Mesendoderm (in vitro differentiated cells): ENCODE measurements around the gene PFN4.

Experiments
- DNase-seq: peaks from one replicate; pipeline ENCODE4 v3.0.0; 2013
- H2AK5ac ChIP-seq: 2 replicates; pipeline ENCODE4 v1.6.1; 2013; ENCODE audit warnings: low read length, inconsistent platforms
- H2BK120ac ChIP-seq: 2 replicates; pipeline ENCODE4 v1.6.1; 2013; ENCODE audit warnings: low read depth, mild to moderate bottlenecking, low read length, moderate library complexity, mixed read lengths
- H2BK15ac ChIP-seq: replicated peaks from 2 replicates; pipeline ENCODE4 v1.6.1; 2013; ENCODE audit warnings: low read depth, mild to moderate bottlenecking, moderate library complexity
- H2BK5ac ChIP-seq: 2 replicates; pipeline ENCODE4 v1.6.1; 2013; ENCODE audit warnings: low read length, inconsistent platforms
- H3K18ac ChIP-seq: 2 replicates; pipeline ENCODE4 v1.6.1; 2013; ENCODE audit warnings: mild to moderate bottlenecking, low read length, mixed read lengths
- H3K23ac ChIP-seq: one replicate; pipeline ENCODE4 v1.6.1; 2013; ENCODE audit warnings: low read length
- H3K27ac ChIP-seq: 2 replicates; pipeline ENCODE4 v1.5.1; 2013; ENCODE audit warnings: low read depth, mild to moderate bottlenecking, inconsistent platforms, low read length, moderate library complexity
- H3K27me3 ChIP-seq: 2 replicates; pipeline ENCODE4 v1.6.1; 2013; ENCODE audit warnings: low read length, control low read depth, mild to moderate bottlenecking, inconsistent platforms; ENCODE audit not compliant: insufficient read depth, poor library complexity
- H3K36me3 ChIP-seq: 2 replicates; pipeline ENCODE4 v1.6.1; 2013; ENCODE audit warnings: low read length, inconsistent platforms; ENCODE audit not compliant: control insufficient read depth, insufficient read depth
- H3K4ac ChIP-seq: one replicate; pipeline ENCODE4 v1.6.1; 2013; ENCODE audit warnings: low read depth, mild to moderate bottlenecking, low read length, moderate library complexity
- H3K4me1 ChIP-seq: 2 replicates; pipeline ENCODE4 v1.6.1; 2013; ENCODE audit warnings: low read depth, low read length, inconsistent platforms; ENCODE audit not compliant: control insufficient read depth
- H3K4me2 ChIP-seq: 2 replicates; pipeline ENCODE4 v1.6.1; 2013; ENCODE audit warnings: low read length
- H3K4me3 ChIP-seq: 2 replicates; pipeline ENCODE4 v1.5.1; 2013; ENCODE audit warnings: mild to moderate bottlenecking, low read length
- H3K56ac ChIP-seq: one replicate; pipeline ENCODE4 v1.6.1; 2013; ENCODE audit warnings: low read length
- H3K79me1 ChIP-seq: 2 replicates; pipeline ENCODE4 v1.6.1; 2013; ENCODE audit warnings: low read length, inconsistent platforms
- H3K79me2 ChIP-seq: 2 replicates; pipeline ENCODE4 v1.6.1; 2013; ENCODE audit warnings: mild to moderate bottlenecking, low read length; ENCODE audit not compliant: control insufficient read depth, insufficient read depth
- H3K9ac ChIP-seq: 2 replicates; pipeline ENCODE4 v1.6.1; 2013; ENCODE audit warnings: low read length, inconsistent platforms
- H4K5ac ChIP-seq: one replicate; pipeline ENCODE4 v1.6.1; 2013; ENCODE audit warnings: low read length
- H4K8ac ChIP-seq: one replicate; pipeline ENCODE4 v1.6.1; 2013; ENCODE audit warnings: low read depth, mild to moderate bottlenecking, control low read depth, low read length, moderate library complexity
- WGBS: extraction: QIAGEN DNeasy Blood & Tissue Kit; methylation state at CpG from one replicate; pipeline ENCODE4 v1.1.7; 2013; ENCODE audit warnings: low lambda C conversion rate, missing lambda C conversion rate; ENCODE audit not compliant: insufficient coverage; ENCODE audit errors: extremely low coverage; 5-methylcytosine and 5-hydroxymethylcytosine counted together

The PFN4 gene

DNA sequence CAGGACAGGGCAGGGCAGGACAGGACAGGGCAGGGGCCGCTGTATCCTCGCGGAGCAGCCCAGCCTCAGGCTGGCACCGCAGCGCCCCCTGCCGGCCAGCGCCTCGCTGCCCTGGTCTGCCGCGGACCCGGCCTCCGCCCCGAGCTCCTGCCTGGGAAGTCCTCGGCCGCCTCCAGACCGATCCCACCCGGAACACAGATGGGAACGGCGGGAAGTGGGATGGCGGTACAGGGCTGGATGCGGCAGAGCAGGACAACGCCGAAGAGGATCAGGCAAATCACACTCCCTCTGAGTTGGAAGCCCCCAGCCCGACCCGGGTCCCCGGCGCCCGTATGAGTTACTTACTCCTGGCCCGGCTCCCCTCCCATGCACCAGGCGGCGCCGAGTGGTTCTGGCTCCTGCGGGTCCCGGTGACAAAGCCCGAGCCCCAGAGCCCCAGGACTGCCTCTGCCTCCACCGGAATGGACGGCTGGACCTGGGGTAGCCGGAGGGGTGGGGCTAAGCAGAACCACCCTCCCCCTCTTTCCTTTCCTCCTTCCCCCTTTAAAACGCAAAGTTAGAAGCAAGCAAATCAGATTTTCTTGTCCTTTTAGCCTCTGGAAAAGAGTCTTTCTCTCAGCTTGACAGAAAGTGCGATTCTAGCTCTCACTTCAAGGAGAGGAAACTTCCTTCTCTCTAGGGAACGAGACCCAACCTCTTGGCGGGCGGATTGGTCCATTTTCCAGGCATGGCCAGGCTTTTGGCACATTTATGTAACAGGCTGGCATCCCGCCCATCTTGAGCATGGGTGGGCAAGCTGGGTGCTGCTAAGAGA lies 38.5 kb downstream of the PFN4 start, which contains the start of gene TP53I3:
TP53I3 (minus strand) TSS at position 449 of the 814 bp plus-strand sequence. CDS start 508 bp downstream, outside the sequence.
- peak within 1 kb of the TSS; percentile 65 for H3K4me2 ChIP-seq
- no peak within 1 kb of the TSS for H2AK5ac ChIP-seq
- no peak within 1 kb of the TSS for H2BK15ac ChIP-seq
- no peak within 1 kb of the TSS for H4K8ac ChIP-seq
- H3K4me1 ChIP-seq = peaks cover 3% of the 10 kb centered on the region
- H3K36me3 ChIP-seq = peaks cover 1% of the 10 kb centered on the region
- no CpG with 5 or more reads among the region's 44 CpGs for WGBS
- peak within 1 kb of the TSS; percentile 82 for H3K23ac ChIP-seq
- H2BK5ac ChIP-seq = peak within 1 kb of the TSS; percentile 81
- H4K5ac ChIP-seq = peak within 1 kb of the TSS; percentile 85
- H3K27me3 ChIP-seq = no peaks in the 10 kb centered on the region
- no peaks in the 10 kb centered on the region for H3K79me1 ChIP-seq
- no peak within 1 kb of the TSS for H2BK120ac ChIP-seq
- DNase-seq = peak; percentile 95
- peak within 1 kb of the TSS; percentile 54 for H3K4me3 ChIP-seq
- H3K56ac ChIP-seq = peak within 1 kb of the TSS; percentile 95
- peak within 1 kb of the TSS; percentile 78 for H3K9ac ChIP-seq
- H3K79me2 ChIP-seq = no peaks in the 10 kb centered on the region
- peak within 1 kb of the TSS; percentile 65 for H3K18ac ChIP-seq
- H3K27ac ChIP-seq = peak within 1 kb of the TSS; percentile 90
- H3K4ac ChIP-seq = peak within 1 kb of the TSS; percentile 1

DNA sequence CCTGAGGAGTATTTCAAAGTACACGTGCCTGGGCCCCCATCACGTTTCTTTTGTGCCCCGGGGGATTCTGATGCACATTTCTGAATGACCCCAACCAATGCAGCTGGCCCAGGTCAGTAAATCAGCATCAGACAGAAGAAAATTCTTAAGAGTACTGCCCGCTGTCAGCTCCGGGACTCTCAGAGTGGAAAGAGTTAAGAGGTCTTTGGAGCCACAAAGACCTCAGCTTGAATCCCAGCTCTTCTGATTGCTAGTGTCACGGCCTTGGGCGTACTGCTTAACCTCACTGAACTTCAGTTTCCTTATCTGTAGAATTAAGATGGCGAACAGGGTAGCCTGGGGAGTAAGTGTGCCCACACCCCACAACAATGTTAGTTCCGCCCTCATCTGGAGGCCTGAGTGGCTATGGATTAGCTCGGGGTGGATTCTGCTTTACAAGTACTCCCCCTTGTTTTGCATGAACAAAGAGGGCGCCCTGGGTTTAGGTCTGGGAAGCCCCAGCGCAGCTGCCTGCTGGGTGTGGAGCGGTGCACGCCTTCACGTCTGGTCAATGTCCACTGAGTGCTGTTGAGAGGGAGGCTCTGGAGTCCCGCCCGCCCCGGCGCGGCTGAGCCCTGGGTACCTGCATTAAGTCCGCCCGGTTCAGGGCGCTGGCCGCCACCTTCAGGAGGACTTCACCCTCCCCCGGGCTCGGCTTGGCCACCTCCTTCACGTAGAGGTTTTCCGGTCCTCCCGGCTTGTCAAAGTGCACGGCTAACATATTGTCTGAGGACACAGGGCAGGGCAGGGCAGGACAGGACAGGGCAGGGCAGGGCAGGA lies 39.4 kb downstream of the PFN4 start:
- Histone ChIP-seq H3K27me3 (no peaks in the 10 kb centered on the region), H2BK15ac (no peak overlapping the region), H3K4ac (peak overlapping the region; percentile 46), H3K27ac (peak overlapping the region; percentile 90), H3K79me1 (no peaks in the 10 kb centered on the region), H3K23ac (peak overlapping the region; percentile 82), H3K56ac (peak overlapping the region; percentile 95), H4K5ac (peak overlapping the region; percentile 85), H3K79me2 (no peaks in the 10 kb centered on the region), H3K9ac (peak overlapping the region; percentile 78), H3K36me3 (peaks cover 1% of the 10 kb centered on the region), H2BK5ac (peak overlapping the region; percentile 81), H2AK5ac (peak overlapping the region; percentile 64), H3K4me2 (peak overlapping the region; percentile 65), H2BK120ac (no peak overlapping the region), H3K18ac (peak overlapping the region; percentile 13), H4K8ac (no peak overlapping the region), H3K4me1 (peaks cover 3% of the 10 kb centered on the region), H3K4me3 (peak overlapping the region; percentile 54)
- DNase-seq = peak; percentile 95
- WGBS = no CpG with 5 or more reads among the region's 30 CpGs

DNA sequence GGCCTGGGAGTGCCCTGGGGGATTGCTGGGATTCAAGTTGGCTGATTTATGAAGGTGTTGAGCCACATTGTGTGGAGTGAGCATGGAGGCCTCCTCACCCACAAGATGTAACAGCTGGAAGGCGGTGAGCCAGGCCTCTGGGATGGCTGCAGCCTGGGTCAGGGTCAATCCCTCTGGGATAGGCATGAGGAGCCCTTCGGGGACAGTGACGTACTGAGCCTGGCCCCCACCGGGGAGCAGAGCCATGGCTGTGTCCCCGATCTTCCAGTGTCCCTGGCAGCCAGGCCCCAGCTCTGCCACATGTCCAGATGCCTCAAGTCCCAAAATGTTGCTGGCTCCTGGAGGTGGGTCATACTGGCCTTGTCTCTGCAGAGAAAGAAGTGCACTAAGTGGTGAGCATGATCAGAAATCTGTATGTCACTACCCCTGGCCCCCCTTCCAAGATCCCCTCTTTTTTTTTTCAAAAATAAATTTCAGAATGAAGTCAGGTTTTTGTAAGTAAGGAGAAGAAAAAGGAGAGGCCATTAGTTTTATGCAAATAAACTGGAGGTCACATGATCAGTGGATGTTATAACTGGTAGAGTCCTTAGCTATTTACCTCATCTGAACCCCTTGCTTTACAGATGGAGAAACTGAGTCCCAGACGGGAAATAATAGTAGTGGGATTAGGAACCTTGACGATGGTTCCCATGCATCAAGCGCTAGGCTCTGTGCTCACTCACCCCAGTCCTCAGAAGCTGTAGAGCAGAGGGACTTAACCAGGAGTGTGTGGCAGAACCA lies 40.2 kb downstream of the PFN4 start:
- Histone ChIP-seq H3K4me1 (peaks cover 3% of the 10 kb centered on the region), H3K4ac (peak overlapping the region; percentile 46), H2AK5ac (peak overlapping the region; percentile 64), H2BK5ac (no peak overlapping the region), H4K5ac (peak overlapping the region; percentile 85), H3K4me2 (peak overlapping the region; percentile 65), H3K27me3 (no peaks in the 10 kb centered on the region), H3K36me3 (peaks cover 1% of the 10 kb centered on the region), H2BK15ac (no peak overlapping the region), H3K23ac (no peak overlapping the region), H4K8ac (no peak overlapping the region), H3K18ac (peak overlapping the region; percentile 12), H3K9ac (peak overlapping the region; percentile 78), H3K56ac (peak overlapping the region; percentile 95), H3K79me2 (no peaks in the 10 kb centered on the region), H3K27ac (peak overlapping the region; percentile 90), H2BK120ac (no peak overlapping the region), H3K4me3 (no peak overlapping the region), H3K79me1 (no peaks in the 10 kb centered on the region)
- WGBS = no CpG with 5 or more reads among the region's 8 CpGs
- no peak for DNase-seq

DNA sequence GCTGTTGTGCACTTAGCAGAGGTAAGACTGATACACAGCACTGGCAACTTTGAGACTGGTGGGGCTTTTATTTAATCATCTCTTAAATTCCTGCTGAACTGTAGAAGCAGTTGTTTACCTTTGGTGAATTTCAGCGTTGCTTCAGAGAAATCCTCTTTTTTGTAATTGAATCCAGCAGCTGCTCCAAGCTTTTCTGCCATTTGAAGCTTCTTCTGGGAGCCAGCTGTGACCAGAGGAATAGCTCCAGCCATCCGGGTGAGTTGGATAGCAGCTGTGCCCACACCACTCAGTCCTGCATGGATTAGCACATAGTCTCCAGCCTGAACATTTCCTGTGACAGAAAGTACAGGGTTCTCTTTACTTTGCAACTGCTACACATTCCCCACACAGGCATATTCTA lies 42.4 kb downstream of the PFN4 start:
- no peak for DNase-seq
- no peak overlapping the region for H3K27ac ChIP-seq
- no peak overlapping the region for H3K4me2 ChIP-seq
- no peak overlapping the region for H3K9ac ChIP-seq
- peaks cover 3% of the 10 kb centered on the region for H3K4me1 ChIP-seq
- no peak overlapping the region for H2AK5ac ChIP-seq
- no peak overlapping the region for H4K5ac ChIP-seq
- H3K56ac ChIP-seq = no peak overlapping the region
- no CpG with 5 or more reads among the region's 2 CpGs for WGBS
- H3K36me3 ChIP-seq = peaks cover 1% of the 10 kb centered on the region
- no peak overlapping the region for H3K23ac ChIP-seq
- peaks cover 2% of the 10 kb centered on the region for H3K79me2 ChIP-seq
- H2BK15ac ChIP-seq = no peak overlapping the region
- H3K4me3 ChIP-seq = no peak overlapping the region
- H3K18ac ChIP-seq = no peak overlapping the region
- H3K4ac ChIP-seq = no peak overlapping the region
- H3K79me1 ChIP-seq = no peaks in the 10 kb centered on the region
- H2BK120ac ChIP-seq = no peak overlapping the region
- no peak overlapping the region for H2BK5ac ChIP-seq
- no peak overlapping the region for H4K8ac ChIP-seq
- no peaks in the 10 kb centered on the region for H3K27me3 ChIP-seq

DNA sequence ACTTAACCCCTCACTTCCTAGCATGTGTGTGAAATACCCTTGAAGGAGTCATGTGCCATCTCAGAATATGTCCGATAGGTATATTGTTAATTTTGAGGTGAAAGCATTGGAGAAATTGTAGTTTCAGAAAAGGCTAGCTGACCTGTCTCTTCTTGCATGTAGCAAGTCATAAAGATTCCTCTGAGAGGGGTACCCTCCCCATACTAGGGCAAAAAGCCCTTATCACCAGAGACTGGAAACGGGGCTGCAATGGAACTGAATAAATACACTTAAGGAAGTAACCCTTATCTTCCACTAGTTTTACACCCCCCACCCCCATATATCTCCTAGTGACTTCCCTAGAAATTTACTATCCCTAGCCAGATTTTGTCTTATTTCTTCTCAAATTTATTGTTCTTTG lies 45.3 kb downstream of the PFN4 start:
- Histone ChIP-seq H3K79me2 (peaks cover 11% of the 10 kb centered on the region), H3K36me3 (peaks cover 1% of the 10 kb centered on the region), H2BK5ac (no peak overlapping the region), H2BK15ac (no peak overlapping the region), H3K9ac (peak overlapping the region; percentile 72), H3K4me2 (no peak overlapping the region), H3K18ac (no peak overlapping the region), H2AK5ac (no peak overlapping the region), H3K27ac (no peak overlapping the region), H3K27me3 (no peaks in the 10 kb centered on the region), H3K56ac (peak overlapping the region; percentile 89), H3K4me3 (no peak overlapping the region), H4K8ac (no peak overlapping the region), H3K79me1 (peaks cover 5% of the 10 kb centered on the region), H3K4ac (no peak overlapping the region), H2BK120ac (no peak overlapping the region), H4K5ac (no peak overlapping the region), H3K4me1 (no peaks in the 10 kb centered on the region), H3K23ac (no peak overlapping the region)
- no CpG with 5 or more reads among the region's 2 CpGs for WGBS
- DNase-seq = no peak
